HG03558 (cell line): ENCODE measurements around the gene NALCN.

Experiments
- ATAC-seq: cut with Tn5 transposase; IDR thresholded peaks from one replicate; pipeline ENCODE4 v1.9.1; 2021; ENCODE audit warnings: moderate number of reproducible peaks; ENCODE audit not compliant: unreplicated experiment; ENCODE audit errors: extremely low read depth

NALCN gene

GRCh38 chr13:101219609-101220265 is 196.6 kb downstream of the NALCN start:
- no peak for ATAC-seq

GRCh38 chr13:101218484-101218883 is 197.8 kb downstream of the NALCN start:
- ATAC-seq, result no peak

- no peak for ATAC-seq
These were observed 199.2 kb downstream of the NALCN start for GRCh38 chr13:101217086-101217485.

- ATAC-seq, result no peak
These were observed 205.0 kb downstream of the NALCN start for GRCh38 chr13:101211261-101211660.

- ATAC-seq, result no peak
These were observed 205.5 kb downstream of the NALCN start for GRCh38 chr13:101210774-101211173.

GRCh38 chr13:101209206-101209893 is 207.0 kb downstream of the NALCN start:
- no peak for ATAC-seq

GRCh38 chr13:101205408-101205807 is 210.9 kb downstream of the NALCN start:
- ATAC-seq, result no peak

GRCh38 chr13:101204270-101205020 is 211.9 kb downstream of the NALCN start:
- ATAC-seq, result no peak

- no peak for ATAC-seq
These were observed 213.7 kb downstream of the NALCN start for GRCh38 chr13:101202590-101202989.

- ATAC-seq, result no peak
These were observed 225.3 kb downstream of the NALCN start for GRCh38 chr13:101190976-101191375.

GRCh38 chr13:101190337-101190736 is 226.0 kb downstream of the NALCN start:
- no peak for ATAC-seq

GRCh38 chr13:101185606-101186005 is 230.7 kb downstream of the NALCN start:
- ATAC-seq, result no peak

GRCh38 chr13:101181076-101181685 is 235.1 kb downstream of the NALCN start:
- ATAC-seq, result no peak

- ATAC-seq, result no peak
These were observed 237.3 kb downstream of the NALCN start for GRCh38 chr13:101179021-101179420.

GRCh38 chr13:101178406-101178805 is 237.9 kb downstream of the NALCN start:
- no peak for ATAC-seq

- ATAC-seq, result no peak
These were observed 246.0 kb downstream of the NALCN start for GRCh38 chr13:101170306-101170705.

GRCh38 chr13:101157261-101157660 is 259.0 kb downstream of the NALCN start:
- ATAC-seq, result no peak

GRCh38 chr13:101155920-101156319 is 260.4 kb downstream of the NALCN start:
- ATAC-seq, result no peak

- ATAC-seq, result no peak
These were observed 264.1 kb downstream of the NALCN start for GRCh38 chr13:101152184-101152583.

- no peak for ATAC-seq
These were observed 265.3 kb downstream of the NALCN start for GRCh38 chr13:101150998-101151397.
